WTC11 (cell line): ENCODE data around the gene TLX2. TPM values are rescaled to one million over a fixed set of nuclear protein-coding genes. Genes with fewer than 3 reads are reported as not detected.
A peak's percentile ranks its signal among the peaks of the same experiment; 100 is the strongest.

ENCODE experiments used
- ATAC-seq: fragments of 200-7000 bp; cut with Tn5 transposase; 2 replicates; pipeline ENCODE4 v1.10.0; 2021; ENCODE audit warnings: mild to moderate bottlenecking, moderate library complexity
- CTCF ChIA-PET: fragments of 300-600 bp; sonication (Branson Sonifier 250); formaldehyde crosslinking; loops from one replicate; lab custom pipeline; 2021; ENCODE audit warnings: antibody characterized with exemption; lab: Charles Lee
- POLR2A ChIA-PET: fragments of 350-600 bp; sonication (Branson Sonifier 250); formaldehyde crosslinking; loops from one replicate; lab custom pipeline; 2021; ENCODE audit warnings: antibody characterized with exemption; lab: Charles Lee
- DNase-seq: peaks from one replicate; pipeline ENCODE4 v3.0.0; 2021; ENCODE audit warnings: low spot score
- H3K27ac Mint-ChIP-seq: 2 replicates; pipeline ENCODE4 v1.8.0; 2021; ENCODE audit warnings: mixed read lengths
- H3K27me3 Mint-ChIP-seq: 2 replicates; pipeline ENCODE4 v1.8.0; 2021; ENCODE audit warnings: low read depth, mild to moderate bottlenecking, moderate library complexity, mixed read lengths
- H3K36me3 Mint-ChIP-seq: 2 replicates; pipeline ENCODE4 v1.8.0; 2021; ENCODE audit warnings: mixed read lengths
- H3K4me1 Mint-ChIP-seq: 2 replicates; pipeline ENCODE4 v1.8.0; 2022; ENCODE audit warnings: mixed read lengths
- H3K4me3 Mint-ChIP-seq: 2 replicates; pipeline ENCODE4 v1.8.0; 2021; ENCODE audit warnings: mild to moderate bottlenecking, moderate library complexity, mixed read lengths
- H3K9me3 Mint-ChIP-seq: 2 replicates; pipeline ENCODE4 v1.8.0; 2021; ENCODE audit warnings: mixed read lengths
- AR ChIP-seq: fragments of 250-450 bp; sonication (Bioruptor Pico); IDR thresholded peaks from 2 replicates; pipeline ENCODE4 v1.9.0; 2021; ENCODE audit warnings: mild to moderate bottlenecking
- ATF1 ChIP-seq: sonication (generic); formaldehyde crosslinking; IDR thresholded peaks from 2 replicates; pipeline ENCODE4 v1.8.1; 2023; ENCODE audit warnings: mild to moderate bottlenecking, moderate library complexity, missing genetic modification reagents
- CDX4 ChIP-seq: fragments of 250-450 bp; sonication (Bioruptor Pico); IDR thresholded peaks from 2 replicates; pipeline ENCODE4 v1.9.0; 2021; ENCODE audit warnings: moderate library complexity, mild to moderate bottlenecking, inconsistent platforms, borderline replicate concordance
- CREM ChIP-seq: sonication (generic); formaldehyde crosslinking; IDR thresholded peaks from 2 replicates; pipeline ENCODE4 v1.8.1; 2022; ENCODE audit warnings: mild to moderate bottlenecking, missing genetic modification reagents, moderate library complexity
- FOXK1 ChIP-seq: sonication (generic); formaldehyde crosslinking; IDR thresholded peaks from 2 replicates; pipeline ENCODE4 v1.8.0; 2022; ENCODE audit warnings: mild to moderate bottlenecking, moderate library complexity, missing genetic modification reagents
- HMGA2 ChIP-seq: fragments of 250-450 bp; sonication (Bioruptor Pico); IDR thresholded peaks from 2 replicates; pipeline ENCODE4 v1.4.0; 2021; ENCODE audit warnings: mild to moderate bottlenecking, moderate library complexity
- JAZF1 ChIP-seq: fragments of 250-450 bp; sonication (Bioruptor Pico); IDR thresholded peaks from 2 replicates; pipeline ENCODE4 v1.9.0; 2021; ENCODE audit warnings: moderate library complexity, mild to moderate bottlenecking, inconsistent platforms
- KAT7 ChIP-seq: sonication (generic); formaldehyde crosslinking; IDR thresholded peaks from 2 replicates; pipeline ENCODE4 v1.8.1; 2023; ENCODE audit warnings: missing genetic modification reagents, mild to moderate bottlenecking, borderline replicate concordance
- MAX ChIP-seq: sonication (generic); formaldehyde crosslinking; IDR thresholded peaks from 2 replicates; pipeline ENCODE4 v1.8.0; 2022; ENCODE audit warnings: mild to moderate bottlenecking, missing genetic modification reagents
- MLX ChIP-seq: sonication (generic); formaldehyde crosslinking; IDR thresholded peaks from 2 replicates; pipeline ENCODE4 v1.8.1; 2023; ENCODE audit warnings: mild to moderate bottlenecking, missing genetic modification reagents, moderate library complexity
- NFATC4 ChIP-seq: fragments of 250-450 bp; sonication (Bioruptor Pico); IDR thresholded peaks from 2 replicates; pipeline ENCODE4 v1.9.0; 2021; ENCODE audit warnings: mild to moderate bottlenecking
- NFE2L1 ChIP-seq: sonication (generic); formaldehyde crosslinking; IDR thresholded peaks from 2 replicates; pipeline ENCODE4 v1.8.1; 2023; ENCODE audit warnings: missing genetic modification reagents
- PREB ChIP-seq: sonication (generic); formaldehyde crosslinking; IDR thresholded peaks from 2 replicates; pipeline ENCODE4 v1.8.1; 2022; ENCODE audit warnings: mild to moderate bottlenecking, missing genetic modification reagents, moderate library complexity, borderline replicate concordance
- PRRX2 ChIP-seq: fragments of 250-450 bp; sonication (Bioruptor Pico); IDR thresholded peaks from 2 replicates; pipeline ENCODE4 v1.8.0; 2021; ENCODE audit warnings: mild to moderate bottlenecking
- RELA ChIP-seq: sonication (generic); formaldehyde crosslinking; IDR thresholded peaks from 2 replicates; pipeline ENCODE4 v1.8.1; 2022; ENCODE audit warnings: missing genetic modification reagents, mild to moderate bottlenecking, borderline replicate concordance
- RORB ChIP-seq: fragments of 250-450 bp; sonication (Bioruptor Pico); IDR thresholded peaks from 2 replicates; pipeline ENCODE4 v1.9.0; 2021; ENCODE audit warnings: mild to moderate bottlenecking
- SP1 ChIP-seq: sonication (generic); formaldehyde crosslinking; conservative IDR thresholded peaks from 2 replicates; pipeline ENCODE4 v1.8.1; 2022; ENCODE audit warnings: missing genetic modification reagents
- TEAD4 ChIP-seq: sonication (generic); formaldehyde crosslinking; IDR thresholded peaks from 2 replicates; pipeline ENCODE4 v1.8.0; 2022; ENCODE audit warnings: mild to moderate bottlenecking, missing genetic modification reagents
- ZBTB21 ChIP-seq: sonication (generic); formaldehyde crosslinking; IDR thresholded peaks from 2 replicates; pipeline ENCODE4 v1.8.1; 2023; ENCODE audit warnings: mild to moderate bottlenecking, missing genetic modification reagents, borderline replicate concordance
- ZNF396 ChIP-seq: fragments of 250-450 bp; sonication (Bioruptor Pico); IDR thresholded peaks from 2 replicates; pipeline ENCODE4 v1.8.0; 2021; ENCODE audit warnings: mild to moderate bottlenecking, moderate library complexity, borderline replicate concordance
- ZNF416 ChIP-seq: fragments of 250-450 bp; sonication (Bioruptor Pico); IDR thresholded peaks from 2 replicates; pipeline ENCODE4 v1.9.0; 2021; ENCODE audit warnings: mild to moderate bottlenecking, inconsistent platforms
- total RNA-seq: library from RNA; stranded (reverse); gene quantifications from 3 replicates; pipeline ENCODE4 v1.2.3, GENCODE V29; 2021
- TF ChIP-seq, protein P1 (sequence below): sonication (generic); formaldehyde crosslinking; IDR thresholded peaks from 2 replicates; pipeline ENCODE4 v1.8.1; 2023; ENCODE audit warnings: mild to moderate bottlenecking, missing genetic modification reagents, moderate library complexity
- TF ChIP-seq, protein P2 (sequence below): sonication (generic); formaldehyde crosslinking; IDR thresholded peaks from 2 replicates; pipeline ENCODE4 v1.8.0; 2022; ENCODE audit warnings: mild to moderate bottlenecking, missing genetic modification reagents
- TF ChIP-seq, protein P3 (sequence below): sonication (generic); formaldehyde crosslinking; IDR thresholded peaks from 2 replicates; pipeline ENCODE4 v1.8.1; 2022; ENCODE audit warnings: low read depth, missing genetic modification reagents, borderline replicate concordance
- TF ChIP-seq, protein P4 (sequence below): fragments of 250-450 bp; sonication (Bioruptor Pico); IDR thresholded peaks from 2 replicates; pipeline ENCODE4 v1.9.0; 2021; ENCODE audit warnings: mild to moderate bottlenecking

Gene TLX2
- total RNA-seq, 1 experiment from 2014 or later: 0.26 TPM

- Mint-ChIP-seq H3K27ac (no peak overlapping the region), H3K27me3 (peaks cover 71% of the 10 kb centered on the region)
- peak; percentile 97 for TF ChIP-seq MAX (CRISPR knock-in tag)
- TF ChIP-seq, protein P1, sequence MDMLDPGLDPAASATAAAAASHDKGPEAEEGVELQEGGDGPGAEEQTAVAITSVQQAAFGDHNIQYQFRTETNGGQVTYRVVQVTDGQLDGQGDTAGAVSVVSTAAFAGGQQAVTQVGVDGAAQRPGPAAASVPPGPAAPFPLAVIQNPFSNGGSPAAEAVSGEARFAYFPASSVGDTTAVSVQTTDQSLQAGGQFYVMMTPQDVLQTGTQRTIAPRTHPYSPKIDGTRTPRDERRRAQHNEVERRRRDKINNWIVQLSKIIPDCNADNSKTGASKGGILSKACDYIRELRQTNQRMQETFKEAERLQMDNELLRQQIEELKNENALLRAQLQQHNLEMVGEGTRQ (CRISPR knock-in tag): peak; percentile 76
- TF ChIP-seq, protein P2, sequence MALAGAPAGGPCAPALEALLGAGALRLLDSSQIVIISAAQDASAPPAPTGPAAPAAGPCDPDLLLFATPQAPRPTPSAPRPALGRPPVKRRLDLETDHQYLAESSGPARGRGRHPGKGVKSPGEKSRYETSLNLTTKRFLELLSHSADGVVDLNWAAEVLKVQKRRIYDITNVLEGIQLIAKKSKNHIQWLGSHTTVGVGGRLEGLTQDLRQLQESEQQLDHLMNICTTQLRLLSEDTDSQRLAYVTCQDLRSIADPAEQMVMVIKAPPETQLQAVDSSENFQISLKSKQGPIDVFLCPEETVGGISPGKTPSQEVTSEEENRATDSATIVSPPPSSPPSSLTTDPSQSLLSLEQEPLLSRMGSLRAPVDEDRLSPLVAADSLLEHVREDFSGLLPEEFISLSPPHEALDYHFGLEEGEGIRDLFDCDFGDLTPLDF (CRISPR knock-in tag): 0 out of 2 replicates have a peak, but pooled peaks have one; percentile 5
- no peak for TF ChIP-seq ZNF396 (CRISPR knock-in tag)
- TF ChIP-seq, protein P3, sequence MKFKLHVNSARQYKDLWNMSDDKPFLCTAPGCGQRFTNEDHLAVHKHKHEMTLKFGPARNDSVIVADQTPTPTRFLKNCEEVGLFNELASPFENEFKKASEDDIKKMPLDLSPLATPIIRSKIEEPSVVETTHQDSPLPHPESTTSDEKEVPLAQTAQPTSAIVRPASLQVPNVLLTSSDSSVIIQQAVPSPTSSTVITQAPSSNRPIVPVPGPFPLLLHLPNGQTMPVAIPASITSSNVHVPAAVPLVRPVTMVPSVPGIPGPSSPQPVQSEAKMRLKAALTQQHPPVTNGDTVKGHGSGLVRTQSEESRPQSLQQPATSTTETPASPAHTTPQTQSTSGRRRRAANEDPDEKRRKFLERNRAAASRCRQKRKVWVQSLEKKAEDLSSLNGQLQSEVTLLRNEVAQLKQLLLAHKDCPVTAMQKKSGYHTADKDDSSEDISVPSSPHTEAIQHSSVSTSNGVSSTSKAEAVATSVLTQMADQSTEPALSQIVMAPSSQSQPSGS (CRISPR knock-in tag): no peak
- TF ChIP-seq AR (CRISPR knock-in tag): no peak
- TF ChIP-seq JAZF1 (CRISPR knock-in tag): no peak
- TF ChIP-seq NFATC4 (CRISPR knock-in tag): no peak
- TF ChIP-seq HMGA2 (CRISPR knock-in tag): no peak
- peak; percentile 74; the same call in 1 of the 2 replicates for TF ChIP-seq FOXK1 (CRISPR knock-in tag)
- TF ChIP-seq NFE2L1 (CRISPR knock-in tag): no peak
- TF ChIP-seq ZBTB21 (CRISPR knock-in tag): peak; percentile 78
- TF ChIP-seq PRRX2 (CRISPR knock-in tag): no peak
- TF ChIP-seq PREB (CRISPR knock-in tag): no peak
- TF ChIP-seq RELA (CRISPR knock-in tag): no peak
- TF ChIP-seq CREM: peak; percentile 16; the same call in 1 of the 2 replicates
- no peak for TF ChIP-seq MLX
- no peak for TF ChIP-seq ATF1 (CRISPR knock-in tag)
- TF ChIP-seq ZNF416 (CRISPR knock-in tag): 0 out of 2 replicates have a peak, but pooled peaks have one; percentile 17
- no peak for TF ChIP-seq RORB (CRISPR knock-in tag)
- no peak for TF ChIP-seq CDX4
- TF ChIP-seq KAT7 (CRISPR knock-in tag): 0 out of 2 replicates have a peak, but pooled peaks have one; percentile 65
- TF ChIP-seq, protein P4, sequence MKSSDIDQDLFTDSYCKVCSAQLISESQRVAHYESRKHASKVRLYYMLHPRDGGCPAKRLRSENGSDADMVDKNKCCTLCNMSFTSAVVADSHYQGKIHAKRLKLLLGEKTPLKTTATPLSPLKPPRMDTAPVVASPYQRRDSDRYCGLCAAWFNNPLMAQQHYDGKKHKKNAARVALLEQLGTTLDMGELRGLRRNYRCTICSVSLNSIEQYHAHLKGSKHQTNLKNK (CRISPR knock-in tag): no peak
- peak; percentile 49 for TF ChIP-seq SP1 (CRISPR knock-in tag)
- no peak for TF ChIP-seq TEAD4 (CRISPR knock-in tag)
Observed at GRCh38 chr2:74548900-74549826, 34.9 kb downstream of the TLX2 start.

More at GRCh38 chr2:74548900-74549826, 34.9 kb downstream of the TLX2 start:
- no peaks in the 10 kb centered on the region for H3K9me3 Mint-ChIP-seq
- DNase-seq (peak; percentile 83), ATAC-seq (peak; percentile 27)
- ChIA-PET CTCF (interaction anchor here (0.7 to 1.3 kb wide), 4 partner anchors 27 to 66 kb away, joined by 3 to 4 read pairs (median 3); partner anchors contain the start of gene TTC31), POLR2A (no interaction called here)
- peaks cover 30% of the 10 kb centered on the region for H3K4me1 Mint-ChIP-seq
- H3K36me3 Mint-ChIP-seq: peaks cover 2% of the 10 kb centered on the region; the same call in 1 of the 2 replicates
- peak overlapping the region; percentile 76 for H3K4me3 Mint-ChIP-seq
